ENCODE results near the gene ADCK2.

- TF ChIP-seq FOXM1 (IDR thresholded peaks at IDR 0.05; ENCODE audit: borderline replicate concordance, low read depth) (no peak), RAD21 (IDR thresholded peaks at IDR 0.05; ENCODE audit: low read depth) (no peak), YY1 (IDR thresholded peaks at IDR 0.05; ENCODE audit: low read depth) (no peak)
These were observed 31.8 kb upstream of the ADCK2 start, which contains the start of gene DENND2A for GRCh38 chr7:140640727-140641523.
